K562 (cell line): Measurements from ENCODE around the gene TRABD.

ENCODE experiments used
- CEBPB ChIP-seq: fragments of 450-650 bp; IDR thresholded peaks from 2 replicates; pipeline ENCODE4 v1.6.1; 2016; ENCODE audit warnings: missing genetic modification characterization, missing compliant biosample characterization
- CREB1 ChIP-seq, 2 experiments: sonication (generic) in 1 of 2; formaldehyde crosslinking in 1 of 2; IDR thresholded peaks; 2 replicates each; pipeline versions ENCODE4 v1.6.1 to v1.8.0; 2012 to 2022; ENCODE audit warnings: inconsistent platforms in 1 of 2, mild to moderate bottlenecking in 1 of 2, missing genetic modification reagents in 1 of 2, moderate library complexity in 1 of 2
- CTCF ChIP-seq, 3 experiments: IDR thresholded peaks in 2 of 3; conservative IDR thresholded peaks in 1 of 3; 2 replicates each; pipeline ENCODE4 v1.5.1; 2011 to 2012; ENCODE audit warnings: low read length in 3 of 3, mild to moderate bottlenecking in 3 of 3, control low read depth in 2 of 3, improper control_type of control experiment in 1 of 3, inconsistent platforms in 1 of 3, low read depth in 1 of 3, mixed read lengths in 1 of 3, moderate library complexity in 1 of 3; ENCODE audit not compliant: insufficient read depth in 2 of 3
- GABPB2 ChIP-seq: fragments of 250-450 bp; sonication (Bioruptor Pico); conservative IDR thresholded peaks from 2 replicates; pipeline ENCODE4 v1.5.1; 2021; ENCODE audit warnings: mild to moderate bottlenecking
- HDGF ChIP-seq: fragments of 450-650 bp; IDR thresholded peaks from 2 replicates; pipeline ENCODE4 v1.6.1; 2016
- NFE2 ChIP-seq: IDR thresholded peaks from 2 replicates; pipeline ENCODE4 v1.6.1; 2014; ENCODE audit warnings: antibody characterized with exemption, low read depth
- NFIC ChIP-seq: fragments of 450-650 bp; IDR thresholded peaks from 2 replicates; pipeline ENCODE4 v1.6.1; 2017; ENCODE audit warnings: mild to moderate bottlenecking, inconsistent platforms
- REST ChIP-seq, 2 experiments: fragments of 450-650 bp; formaldehyde crosslinking in 1 of 2; IDR thresholded peaks; 2 replicates each; pipeline versions ENCODE4 v1.4.0 to v1.6.1; 2014 to 2020; ENCODE audit warnings: mild to moderate bottlenecking in 2 of 2, borderline replicate concordance in 1 of 2, low read depth in 1 of 2
- SP2 ChIP-seq: IDR thresholded peaks from 2 replicates; pipeline ENCODE4 v1.6.1; 2011; ENCODE audit warnings: mild to moderate bottlenecking, low read depth, low read length, moderate library complexity; ENCODE audit not compliant: poor library complexity, severe bottlenecking; ENCODE audit errors: extremely low read depth
- ZKSCAN1 ChIP-seq: fragments of 150-350 bp; IDR thresholded peaks from 2 replicates; pipeline ENCODE4 v1.6.1; 2016; ENCODE audit warnings: low read depth, low read length
- ZNF561 ChIP-seq: fragments of 450-650 bp; formaldehyde crosslinking; conservative IDR thresholded peaks from 2 replicates; pipeline ENCODE4 v1.4.0; 2020; ENCODE audit warnings: mild to moderate bottlenecking, moderate library complexity

GRCh38 chr22:50193621-50194020, 7.9 kb downstream of the TRABD start:
- TF ChIP-seq ZNF561, result no peak
- TF ChIP-seq NFIC, result no peak
- no peak for TF ChIP-seq CREB1 (IDR thresholded peaks at IDR 0.05)
- TF ChIP-seq CREB1 (CRISPR knock-in tag; IDR thresholded peaks at IDR 0.05), result no peak
- TF ChIP-seq HDGF, result no peak
- TF ChIP-seq CEBPB (tag), result no peak
- no peak for TF ChIP-seq NFE2
- no peak for TF ChIP-seq CTCF (IDR thresholded peaks at IDR 0.05 in 2 of 3, conservative IDR thresholded peaks at IDR 0.05 in 1 of 3; ENCODE audit: insufficient read depth in 2 of 3, low read depth in 1 of 3, low read length in 3 of 3)
- TF ChIP-seq REST (IDR thresholded peaks at IDR 0.05; ENCODE audit: borderline replicate concordance), result no peak
- no peak for TF ChIP-seq REST (CRISPR knock-in tag; IDR thresholded peaks at IDR 0.05; ENCODE audit: low read depth)
- TF ChIP-seq GABPB2 (CRISPR knock-in tag), result no peak
- no peak for TF ChIP-seq SP2
- no peak for TF ChIP-seq ZKSCAN1
